Activated naive CD4-positive, alpha-beta T cell treated with anti-CD3 and anti-CD28 coated beads for 36 hours (primary cell): ENCODE measurements around the gene ATP1A3. TPM values are rescaled to one million over a fixed set of nuclear protein-coding genes. Genes with fewer than 3 reads are reported as not detected.
"Not testable (repeated sequence)": the region's sequence is repeated elsewhere in the genome, so short reads cannot be mapped to it uniquely, and the experiment has no call there.

Experiments used
- CTCF ChIA-PET: fragments of 350-600 bp; sonication (Branson Sonifier 250); formaldehyde crosslinking; loops from one replicate; lab custom pipeline; 2021; ENCODE audit warnings: antibody characterized with exemption; lab: Charles Lee
- DNase-seq: peaks from one replicate; pipeline ENCODE4 v3.0.0-alpha.2; 2020
- H3K27ac Mint-ChIP-seq: one replicate; pipeline ENCODE4 v1.8.0; 2021; ENCODE audit warnings: mild to moderate bottlenecking, mixed read lengths
- H3K27me3 Mint-ChIP-seq: one replicate; pipeline ENCODE4 v1.8.0; 2021; ENCODE audit warnings: low read depth, mixed read lengths
- H3K36me3 Mint-ChIP-seq: one replicate; pipeline ENCODE4 v1.8.0; 2021; ENCODE audit warnings: low read depth, mixed read lengths
- H3K4me1 Mint-ChIP-seq: one replicate; pipeline ENCODE4 v1.8.0; 2021; ENCODE audit warnings: low read depth, mixed read lengths
- H3K4me3 Mint-ChIP-seq: one replicate; pipeline ENCODE4 v1.8.0; 2021; ENCODE audit warnings: mild to moderate bottlenecking, moderate library complexity, mixed read lengths
- H3K9me3 Mint-ChIP-seq: one replicate; pipeline ENCODE4 v1.8.0; 2021; ENCODE audit warnings: mixed read lengths
- intact Hi-C: fragments of 100-400 bp; cut with micrococcal nuclease; formaldehyde crosslinking; loops from one replicate; pipeline ENCODE4 v1.15.1; 2023
- total RNA-seq, 2 experiments: library from RNA; stranded (reverse); gene quantifications; one replicate each; pipeline ENCODE4 v1.2.3, GENCODE V29; 2021

Gene ATP1A3
- total RNA-seq, 2 experiments from 2014 or later, result 1.1 to 1.5 TPM

DNA sequence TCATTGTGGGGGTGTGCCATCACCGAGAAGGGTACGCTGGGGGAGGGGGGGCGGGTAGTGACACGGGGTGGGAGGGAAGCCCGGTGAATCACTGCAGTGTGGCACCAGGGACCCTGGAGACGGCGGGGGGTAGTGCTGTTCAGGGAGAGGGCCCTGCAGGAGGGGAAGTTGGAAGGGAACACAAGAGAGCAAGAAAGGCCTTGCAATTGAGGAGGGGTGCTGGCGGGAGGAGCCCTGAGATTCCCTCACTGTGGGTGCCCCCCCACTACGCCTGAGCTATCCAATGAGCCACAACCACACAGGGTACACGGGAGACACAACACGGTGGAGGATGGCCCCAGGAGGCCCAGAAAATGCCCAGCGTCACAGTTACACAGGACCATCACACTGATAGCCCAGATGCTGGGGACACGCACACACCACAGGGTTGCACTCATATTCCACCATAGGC lies 516 bp upstream of the ATP1A3 start:
- no peaks in the 10 kb centered on the region for H3K9me3 Mint-ChIP-seq
- H3K4me1 Mint-ChIP-seq, result peaks cover 27% of the 10 kb centered on the region
- H3K36me3 Mint-ChIP-seq, result no peaks in the 10 kb centered on the region
- CTCF ChIA-PET, result no interaction called here
- intact Hi-C loops, result no loop called here
- no peak overlapping the region for H3K27ac Mint-ChIP-seq
- no peak overlapping the region for H3K4me3 Mint-ChIP-seq
- no peak for DNase-seq
- H3K27me3 Mint-ChIP-seq, result peaks cover 38% of the 10 kb centered on the region

DNA sequence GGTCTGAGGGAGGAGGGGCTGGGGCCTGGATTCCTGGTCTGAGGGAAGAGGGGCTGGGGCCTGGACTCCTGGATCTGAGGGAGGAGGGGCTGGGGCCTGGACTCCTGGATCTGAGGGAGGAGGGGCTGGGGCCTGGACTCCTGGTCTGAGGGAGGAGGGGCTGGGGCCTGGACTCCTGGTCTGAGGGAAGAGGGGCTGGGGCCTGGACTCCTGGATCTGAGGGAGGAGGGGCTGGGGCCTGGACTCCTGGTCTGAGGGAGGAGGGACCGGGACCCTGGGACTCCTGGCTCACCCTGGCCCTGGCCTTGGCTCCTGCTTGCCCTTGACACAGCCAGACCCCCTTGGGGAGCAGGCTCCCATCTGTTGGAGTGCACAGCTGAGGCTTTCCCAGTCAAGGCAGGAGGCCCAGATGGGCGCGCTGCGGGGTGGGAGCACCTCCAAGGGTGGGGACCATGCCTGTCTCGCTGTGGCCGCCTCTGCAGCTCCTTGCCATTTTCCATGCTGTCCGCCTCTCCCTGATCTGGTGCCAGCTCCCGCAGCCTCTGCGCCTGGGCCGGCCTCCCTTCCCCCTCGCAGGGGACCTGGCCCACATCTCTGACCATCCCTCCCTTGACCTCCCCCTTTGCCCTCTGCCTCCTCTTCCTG lies 2.0 kb downstream of the ATP1A3 start:
- CTCF ChIA-PET, H3K4me3 Mint-ChIP-seq, intact Hi-C loops, H3K27ac Mint-ChIP-seq, H3K36me3 Mint-ChIP-seq, H3K9me3 Mint-ChIP-seq, DNase-seq: not testable (repeated sequence)
- Mint-ChIP-seq H3K4me1 (peaks cover 15% of the 10 kb centered on the region), H3K27me3 (peaks cover 26% of the 10 kb centered on the region)

- Mint-ChIP-seq H3K36me3 (no peaks in the 10 kb centered on the region), H3K27ac (no peak overlapping the region), H3K4me3 (no peak overlapping the region), H3K9me3 (no peaks in the 10 kb centered on the region), H3K27me3 (peaks cover 15% of the 10 kb centered on the region), H3K4me1 (peaks cover 10% of the 10 kb centered on the region)
- DNase-seq, result no peak
- intact Hi-C loops, result no loop called here
- CTCF ChIA-PET, result no interaction called here
Measured at GRCh38 chr19:41991025-41991424, 3.0 kb downstream of the ATP1A3 start.

GRCh38 chr19:41990615-41991014 lies 3.4 kb downstream of the ATP1A3 start:
- H3K4me3 Mint-ChIP-seq, result no peak overlapping the region
- H3K4me1 Mint-ChIP-seq, result peaks cover 10% of the 10 kb centered on the region
- no peak overlapping the region for H3K27ac Mint-ChIP-seq
- no peak for DNase-seq
- no peaks in the 10 kb centered on the region for H3K36me3 Mint-ChIP-seq
- no peaks in the 10 kb centered on the region for H3K9me3 Mint-ChIP-seq
- H3K27me3 Mint-ChIP-seq, result peaks cover 11% of the 10 kb centered on the region
- CTCF ChIA-PET, result no interaction called here
- intact Hi-C loops, result no loop called here

- Mint-ChIP-seq H3K27ac (no peak overlapping the region), H3K4me3 (no peak overlapping the region), H3K36me3 (no peaks in the 10 kb centered on the region), H3K9me3 (no peaks in the 10 kb centered on the region), H3K27me3 (peaks cover 5% of the 10 kb centered on the region), H3K4me1 (peaks cover 7% of the 10 kb centered on the region)
- CTCF ChIA-PET, result no interaction called here
- intact Hi-C loops, result no loop called here
- no peak for DNase-seq
Measured at GRCh38 chr19:41990028-41990427, 4.0 kb downstream of the ATP1A3 start.

DNA sequence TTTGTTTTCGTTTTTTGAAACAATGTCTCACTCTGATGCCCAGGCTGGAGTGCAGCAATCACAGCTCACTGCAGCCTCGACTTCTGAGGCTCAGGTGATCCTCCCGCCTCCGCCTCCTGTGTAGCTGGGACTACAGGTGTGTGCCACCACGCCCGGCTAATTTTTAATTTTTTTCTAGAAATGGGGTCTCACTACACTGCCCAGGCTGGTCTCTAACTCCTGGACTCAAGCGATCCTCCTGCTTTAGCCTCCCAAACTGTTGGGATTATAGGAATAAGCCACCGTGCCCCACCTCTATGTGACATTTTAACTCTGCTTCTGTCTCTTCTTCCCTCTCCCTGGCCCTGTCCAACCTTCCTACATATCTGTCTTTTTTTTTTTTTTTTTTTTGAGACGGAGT lies 5.1 kb downstream of the ATP1A3 start:
- Mint-ChIP-seq H3K36me3 (no peaks in the 10 kb centered on the region), H3K27ac (no peak overlapping the region), H3K4me1 (peaks cover 5% of the 10 kb centered on the region), H3K4me3 (no peak overlapping the region), H3K9me3 (no peaks in the 10 kb centered on the region), H3K27me3 (peaks cover 3% of the 10 kb centered on the region)
- no peak for DNase-seq
- intact Hi-C loops, result no loop called here
- CTCF ChIA-PET, result interaction anchor here (0.6 to 1.1 kb wide), 3 partner anchors 10 to 236 kb away, joined by 3 to 5 read pairs (median 4); no protein-coding TSS in a partner anchor

- Mint-ChIP-seq H3K9me3 (no peaks in the 10 kb centered on the region), H3K4me3 (no peak overlapping the region), H3K36me3 (no peaks in the 10 kb centered on the region), H3K27ac (no peak overlapping the region), H3K27me3 (no peaks in the 10 kb centered on the region), H3K4me1 (no peaks in the 10 kb centered on the region)
- CTCF ChIA-PET, result no interaction called here
- DNase-seq, result no peak
- intact Hi-C loops, result no loop called here
Measured at GRCh38 chr19:41987141-41987860, 6.7 kb downstream of the ATP1A3 start.

GRCh38 chr19:41984961-41985360 lies 9.1 kb downstream of the ATP1A3 start:
- Mint-ChIP-seq H3K4me3 (no peak overlapping the region), H3K9me3 (no peaks in the 10 kb centered on the region), H3K27ac (no peak overlapping the region), H3K27me3 (no peaks in the 10 kb centered on the region), H3K36me3 (peaks cover 3% of the 10 kb centered on the region), H3K4me1 (no peaks in the 10 kb centered on the region)
- CTCF ChIA-PET, result no interaction called here
- intact Hi-C loops, result no loop called here
- DNase-seq, result no peak

GRCh38 chr19:41981724-41982123 lies 12.3 kb downstream of the ATP1A3 start:
- no peak for DNase-seq
- H3K27ac Mint-ChIP-seq, result no peak overlapping the region
- H3K4me3 Mint-ChIP-seq, result no peak overlapping the region
- intact Hi-C loops, result no loop called here
- no peaks in the 10 kb centered on the region for H3K4me1 Mint-ChIP-seq
- no peaks in the 10 kb centered on the region for H3K9me3 Mint-ChIP-seq
- CTCF ChIA-PET, result no interaction called here
- no peaks in the 10 kb centered on the region for H3K27me3 Mint-ChIP-seq
- H3K36me3 Mint-ChIP-seq, result peaks cover 3% of the 10 kb centered on the region

GRCh38 chr19:41978470-41978869 lies 15.6 kb downstream of the ATP1A3 start:
- CTCF ChIA-PET, result interaction anchor here (1.2 to 1.6 kb wide), 2 partner anchors 18 to 51 kb away, joined by 3 to 6 read pairs; no protein-coding TSS in a partner anchor
- H3K27ac Mint-ChIP-seq, result no peak overlapping the region
- H3K9me3 Mint-ChIP-seq, result no peaks in the 10 kb centered on the region
- intact Hi-C loops, result no loop called here
- no peak for DNase-seq
- no peak overlapping the region for H3K4me3 Mint-ChIP-seq
- H3K4me1 Mint-ChIP-seq, result no peaks in the 10 kb centered on the region
- H3K27me3 Mint-ChIP-seq, result no peaks in the 10 kb centered on the region
- peaks cover 3% of the 10 kb centered on the region for H3K36me3 Mint-ChIP-seq

GRCh38 chr19:41977916-41978315 lies 16.1 kb downstream of the ATP1A3 start:
- Mint-ChIP-seq H3K4me1 (no peaks in the 10 kb centered on the region), H3K36me3 (peaks cover 3% of the 10 kb centered on the region), H3K27me3 (no peaks in the 10 kb centered on the region), H3K27ac (no peak overlapping the region), H3K4me3 (no peak overlapping the region), H3K9me3 (no peaks in the 10 kb centered on the region)
- CTCF ChIA-PET, result no interaction called here
- no peak for DNase-seq
- intact Hi-C loops, result no loop called here

DNA sequence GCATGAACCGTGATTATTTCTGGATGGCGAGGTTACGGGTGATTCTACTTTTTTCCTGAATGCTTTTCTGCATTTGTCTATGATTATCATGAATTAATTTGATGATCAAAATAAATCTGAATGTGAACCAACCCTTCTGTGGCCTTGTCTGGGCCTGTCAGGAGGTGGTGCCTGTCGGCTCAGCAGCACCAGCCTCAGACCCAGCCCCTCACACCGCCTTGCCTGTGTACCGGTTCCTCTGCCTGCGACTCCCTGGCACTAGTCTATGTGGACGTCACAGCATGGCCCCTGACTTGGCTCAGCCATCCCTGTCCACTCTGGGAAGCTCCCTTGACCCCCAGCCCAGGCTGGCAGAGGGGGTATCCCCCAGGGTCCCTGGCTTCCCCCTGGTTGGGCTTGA lies 19.4 kb downstream of the ATP1A3 start:
- H3K36me3 Mint-ChIP-seq, result no peaks in the 10 kb centered on the region
- CTCF ChIA-PET, result no interaction called here
- no peak overlapping the region for H3K4me3 Mint-ChIP-seq
- no peaks in the 10 kb centered on the region for H3K9me3 Mint-ChIP-seq
- H3K27me3 Mint-ChIP-seq, result no peaks in the 10 kb centered on the region
- no peak overlapping the region for H3K27ac Mint-ChIP-seq
- no peak for DNase-seq
- H3K4me1 Mint-ChIP-seq, result no peaks in the 10 kb centered on the region
- intact Hi-C loops, result no loop called here

DNA sequence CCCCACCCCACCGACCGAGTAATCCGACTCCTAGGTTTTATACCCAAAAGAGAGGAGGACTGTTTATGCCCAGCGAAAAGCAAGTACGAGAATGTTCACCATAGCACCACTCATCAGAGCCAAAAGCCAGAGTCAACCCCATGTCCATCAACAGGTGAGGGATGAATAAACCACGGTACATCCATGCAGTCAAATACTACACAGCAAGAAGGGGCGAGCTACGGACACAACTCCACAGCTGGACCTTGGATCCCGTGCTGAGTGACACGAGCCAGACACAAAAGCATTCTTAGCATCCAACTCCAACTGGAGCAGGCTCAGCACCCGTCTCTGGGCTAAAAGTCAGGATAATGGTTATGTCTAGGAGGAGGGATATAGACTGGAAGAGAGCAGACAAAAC lies 22.7 kb downstream of the ATP1A3 start:
- H3K4me1 Mint-ChIP-seq, result no peaks in the 10 kb centered on the region
- intact Hi-C loops, result no loop called here
- H3K4me3 Mint-ChIP-seq, result no peak overlapping the region
- H3K27ac Mint-ChIP-seq, result no peak overlapping the region
- CTCF ChIA-PET, result interaction anchor here (0.9 kb wide), 1 partner anchor 57 kb away, joined by 5 read pairs; no protein-coding TSS in a partner anchor
- no peaks in the 10 kb centered on the region for H3K9me3 Mint-ChIP-seq
- H3K27me3 Mint-ChIP-seq, result no peaks in the 10 kb centered on the region
- no peak for DNase-seq
- no peaks in the 10 kb centered on the region for H3K36me3 Mint-ChIP-seq
